Loucy (cell line): ENCODE results near the gene SHC3.

Source experiments
- H2AFZ ChIP-seq: fragments of 200-600 bp; sonication (generic); 2 replicates; pipeline ENCODE4 v1.6.0; 2016; ENCODE audit warnings: antibody characterized with exemption, mild to moderate bottlenecking, low read length, moderate library complexity
- H3F3A ChIP-seq: fragments of 200-600 bp; 2 replicates; pipeline ENCODE4 v1.6.0; 2016; ENCODE audit warnings: antibody characterized with exemption, low read depth, mild to moderate bottlenecking
- H3K27me3 ChIP-seq: fragments of 200-600 bp; sonication (generic); 2 replicates; pipeline ENCODE4 v1.6.1; 2014; ENCODE audit warnings: low read length, mild to moderate bottlenecking; ENCODE audit not compliant: insufficient read depth, poor library complexity, severe bottlenecking
- H3K36me3 ChIP-seq: fragments of 200-600 bp; sonication (generic); 2 replicates; pipeline ENCODE4 v1.6.1; 2016; ENCODE audit warnings: low read length; ENCODE audit not compliant: insufficient read depth
- H3K4me1 ChIP-seq: fragments of 200-600 bp; sonication (generic); 2 replicates; pipeline ENCODE4 v1.5.1; 2014; ENCODE audit warnings: low read length, mild to moderate bottlenecking; ENCODE audit not compliant: insufficient read depth, poor library complexity, severe bottlenecking
- H3K4me2 ChIP-seq: fragments of 200-600 bp; sonication (generic); 2 replicates; pipeline ENCODE4 v1.6.0; 2014; ENCODE audit warnings: antibody characterized with exemption, low read length, low read depth, mild to moderate bottlenecking; ENCODE audit not compliant: poor library complexity, severe bottlenecking
- H3K4me3 ChIP-seq: fragments of 200-600 bp; sonication (generic); 2 replicates; pipeline ENCODE4 v1.5.1; 2014; ENCODE audit warnings: low read length, mild to moderate bottlenecking, mixed read lengths; ENCODE audit not compliant: poor library complexity, severe bottlenecking
- H3K79me2 ChIP-seq: fragments of 200-600 bp; sonication (generic); 2 replicates; pipeline ENCODE4 v1.6.1; 2014; ENCODE audit warnings: low read length; ENCODE audit not compliant: insufficient read depth
- H3K9ac ChIP-seq: fragments of 200-600 bp; sonication (generic); 2 replicates; pipeline ENCODE4 v1.6.0; 2014; ENCODE audit warnings: mild to moderate bottlenecking, low read depth, low read length, moderate library complexity; ENCODE audit not compliant: poor library complexity, severe bottlenecking
- H3K9me2 ChIP-seq: fragments of 200-600 bp; sonication (generic); replicated peaks from 2 replicates; pipeline ENCODE4 v1.6.1; 2016; ENCODE audit warnings: low read depth, low read length, mixed read lengths
- H3K9me3 ChIP-seq: fragments of 200-600 bp; sonication (generic); 2 replicates; pipeline ENCODE4 v1.6.1; 2014; ENCODE audit warnings: mild to moderate bottlenecking, antibody characterized with exemption, low read length, low read depth; ENCODE audit not compliant: insufficient read depth
- H4K20me1 ChIP-seq: fragments of 200-600 bp; sonication (generic); 2 replicates; pipeline ENCODE4 v1.6.0; 2014; ENCODE audit warnings: antibody characterized with exemption, low read length, mild to moderate bottlenecking; ENCODE audit not compliant: insufficient read depth, poor library complexity, severe bottlenecking
- EZH2phosphoT487 ChIP-seq: fragments of 200-600 bp; IDR thresholded peaks from 2 replicates; pipeline ENCODE4 v1.6.1; 2018; ENCODE audit warnings: antibody characterized with exemption, mild to moderate bottlenecking, moderate library complexity, borderline replicate concordance
- TF ChIP-seq, protein P1 (sequence below): fragments of 200-600 bp; sonication (generic); conservative IDR thresholded peaks from 2 replicates; pipeline ENCODE4 v1.5.1; 2014; ENCODE audit warnings: mild to moderate bottlenecking, antibody characterized with exemption, low read length

The SHC3 gene

DNA sequence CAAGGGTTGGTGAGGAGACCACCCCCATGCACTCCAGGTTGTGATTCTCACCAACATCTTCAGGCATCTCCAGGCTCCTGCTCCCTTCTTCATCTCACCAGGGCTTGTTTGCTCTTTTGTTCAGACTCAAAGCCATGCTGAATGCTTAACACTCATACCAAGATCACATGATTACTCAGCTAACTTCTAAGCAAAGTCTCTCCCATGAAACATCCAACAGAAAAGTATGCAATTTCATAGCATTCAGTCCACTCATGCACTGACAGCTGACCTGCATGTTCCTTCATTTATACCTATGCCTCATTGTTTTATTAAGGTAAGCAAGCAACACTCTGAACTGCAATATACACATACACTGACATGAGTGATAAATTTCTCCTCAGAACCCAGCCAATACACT lies 69.0 kb downstream of the SHC3 start:
- Histone ChIP-seq H3K9me3 (no peaks in the 10 kb centered on the region), H3K9ac (no peak overlapping the region), H2AFZ (no peak overlapping the region), H3K4me3 (no peak overlapping the region), H3K4me2 (no peak overlapping the region), H3K4me1 (no peaks in the 10 kb centered on the region), H3F3A (no peaks in the 10 kb centered on the region), H3K36me3 (no peaks in the 10 kb centered on the region), H4K20me1 (no peaks in the 10 kb centered on the region), H3K27me3 (no peaks in the 10 kb centered on the region), H3K79me2 (no peaks in the 10 kb centered on the region), H3K9me2 (no peaks in the 10 kb centered on the region)
- TF ChIP-seq, protein P1, sequence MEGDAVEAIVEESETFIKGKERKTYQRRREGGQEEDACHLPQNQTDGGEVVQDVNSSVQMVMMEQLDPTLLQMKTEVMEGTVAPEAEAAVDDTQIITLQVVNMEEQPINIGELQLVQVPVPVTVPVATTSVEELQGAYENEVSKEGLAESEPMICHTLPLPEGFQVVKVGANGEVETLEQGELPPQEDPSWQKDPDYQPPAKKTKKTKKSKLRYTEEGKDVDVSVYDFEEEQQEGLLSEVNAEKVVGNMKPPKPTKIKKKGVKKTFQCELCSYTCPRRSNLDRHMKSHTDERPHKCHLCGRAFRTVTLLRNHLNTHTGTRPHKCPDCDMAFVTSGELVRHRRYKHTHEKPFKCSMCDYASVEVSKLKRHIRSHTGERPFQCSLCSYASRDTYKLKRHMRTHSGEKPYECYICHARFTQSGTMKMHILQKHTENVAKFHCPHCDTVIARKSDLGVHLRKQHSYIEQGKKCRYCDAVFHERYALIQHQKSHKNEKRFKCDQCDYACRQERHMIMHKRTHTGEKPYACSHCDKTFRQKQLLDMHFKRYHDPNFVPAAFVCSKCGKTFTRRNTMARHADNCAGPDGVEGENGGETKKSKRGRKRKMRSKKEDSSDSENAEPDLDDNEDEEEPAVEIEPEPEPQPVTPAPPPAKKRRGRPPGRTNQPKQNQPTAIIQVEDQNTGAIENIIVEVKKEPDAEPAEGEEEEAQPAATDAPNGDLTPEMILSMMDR = no peak
- TF ChIP-seq EZH2phosphoT487 = no peak

DNA sequence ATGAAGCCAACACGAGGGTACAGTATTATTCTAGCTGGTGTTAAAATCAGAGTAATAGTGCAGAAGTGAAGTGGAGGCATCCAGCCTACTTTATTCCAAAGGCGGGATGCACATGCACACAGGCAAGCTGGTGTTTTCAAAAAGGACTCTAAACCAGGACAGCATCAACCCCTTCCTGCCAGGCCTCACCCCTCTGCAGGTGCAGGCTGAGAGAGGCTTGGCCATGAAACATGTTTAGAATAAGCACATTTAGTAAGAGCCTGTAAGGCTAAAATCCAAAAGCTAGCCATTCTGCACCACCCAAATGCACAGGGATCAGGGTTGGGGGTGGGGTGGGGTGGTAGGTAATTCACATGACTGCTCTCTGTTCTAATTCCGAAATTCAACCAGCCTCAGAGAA lies 71.2 kb downstream of the SHC3 start:
- Histone ChIP-seq H3K9me3 (no peaks in the 10 kb centered on the region), H3K9me2 (no peaks in the 10 kb centered on the region), H2AFZ (no peak overlapping the region), H3K36me3 (no peaks in the 10 kb centered on the region), H3K4me3 (no peak overlapping the region), H3K4me2 (no peak overlapping the region), H3K4me1 (no peaks in the 10 kb centered on the region), H4K20me1 (no peaks in the 10 kb centered on the region), H3K27me3 (no peaks in the 10 kb centered on the region), H3F3A (no peaks in the 10 kb centered on the region), H3K79me2 (no peaks in the 10 kb centered on the region), H3K9ac (no peak overlapping the region)
- TF ChIP-seq, protein P1 = no peak
- no peak for TF ChIP-seq EZH2phosphoT487

DNA sequence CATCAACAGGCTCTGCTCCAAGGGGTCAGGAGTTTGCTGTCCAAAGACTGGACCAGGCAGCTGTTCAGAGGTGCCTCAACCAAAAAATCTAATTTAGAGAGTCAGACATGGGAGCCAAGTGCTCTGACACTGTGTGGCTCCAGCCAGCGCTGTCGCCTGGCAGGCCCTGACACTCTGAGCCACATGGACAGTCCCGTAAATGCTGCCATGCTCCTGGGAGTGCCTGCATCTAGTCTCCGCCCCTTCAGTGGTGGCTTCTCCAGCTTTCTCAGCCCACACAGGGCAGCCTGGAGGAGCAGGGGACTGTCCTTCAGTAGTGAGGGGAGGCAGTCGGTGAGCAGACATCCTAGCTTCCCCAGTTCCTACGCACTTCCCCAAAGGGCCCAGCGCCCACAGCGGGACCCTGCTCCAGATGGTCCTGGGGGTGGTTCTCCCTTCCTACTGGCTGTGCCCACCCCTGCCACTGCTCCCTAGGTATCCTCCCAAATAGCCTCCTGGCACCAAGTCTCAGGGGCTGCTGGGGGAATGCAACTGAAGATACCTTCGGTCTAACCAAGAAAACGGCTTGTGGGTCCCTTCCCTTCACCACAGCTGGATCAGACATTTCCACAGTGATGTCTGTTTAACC lies 72.3 kb downstream of the SHC3 start:
- Histone ChIP-seq H3K79me2 (no peaks in the 10 kb centered on the region), H3K36me3 (no peaks in the 10 kb centered on the region), H3K27me3 (no peaks in the 10 kb centered on the region), H3K9me2 (no peaks in the 10 kb centered on the region), H4K20me1 (no peaks in the 10 kb centered on the region), H3K4me1 (no peaks in the 10 kb centered on the region), H3K9ac (no peak overlapping the region), H2AFZ (no peak overlapping the region), H3F3A (no peaks in the 10 kb centered on the region), H3K4me3 (no peak overlapping the region), H3K9me3 (no peaks in the 10 kb centered on the region), H3K4me2 (no peak overlapping the region)
- no peak for TF ChIP-seq EZH2phosphoT487
- TF ChIP-seq, protein P1 = no peak
